A673 (cell line): ENCODE measurements around the gene STIP1. TPM values are rescaled to one million over a fixed set of nuclear protein-coding genes. Genes with fewer than 3 reads are reported as not detected.

Experiments
- BruUV-seq: library from RNA; stranded (reverse); fragments of 400-500 nt; replicated peaks from 2 replicates; lab custom pipeline; 2021; lab: Mats Ljungman, UMichigan
- CTCF ChIA-PET: fragments of 300-600 bp; sonication (Branson Sonifier 250); formaldehyde crosslinking; loops from one replicate; lab custom pipeline; 2022; ENCODE audit warnings: antibody characterized with exemption; lab: Charles Lee
- POLR2A ChIA-PET: fragments of 300-600 bp; sonication (Branson Sonifier 250); formaldehyde crosslinking; loops from one replicate; lab custom pipeline; 2022; ENCODE audit warnings: antibody characterized with exemption; ENCODE audit not compliant: low non-redundant PET; lab: Charles Lee
- DNase-seq: peaks from one replicate; pipeline ENCODE4 v3.0.0-alpha.2; 2015; ENCODE audit warnings: low spot score
- H3K27ac ChIP-seq: fragments of 200-600 bp; sonication (generic); 2 replicates; pipeline ENCODE4 v1.5.1; 2016; ENCODE audit warnings: mixed run types, low read depth, mild to moderate bottlenecking, mixed read lengths, antibody characterized with exemption, low read length; ENCODE audit not compliant: poor library complexity, severe bottlenecking
- H3K27me3 ChIP-seq: fragments of 200-600 bp; sonication (generic); replicated peaks from 2 replicates; pipeline ENCODE4 v1.6.1; 2017; ENCODE audit warnings: mixed run types, low read depth, mild to moderate bottlenecking, mixed read lengths, antibody characterized with exemption, low read length; ENCODE audit not compliant: insufficient read depth, poor library complexity
- H3K36me3 ChIP-seq: fragments of 200-600 bp; sonication (generic); 2 replicates; pipeline ENCODE4 v1.6.1; 2016; ENCODE audit warnings: mixed run types, mild to moderate bottlenecking, mixed read lengths, antibody characterized with exemption, low read length; ENCODE audit not compliant: insufficient read depth, poor library complexity, severe bottlenecking
- H3K4me1 ChIP-seq: fragments of 200-600 bp; sonication (generic); 2 replicates; pipeline ENCODE4 v1.6.1; 2017; ENCODE audit warnings: mixed run types, mild to moderate bottlenecking, mixed read lengths, antibody characterized with exemption, low read length; ENCODE audit not compliant: insufficient read depth, poor library complexity, severe bottlenecking
- H3K4me3 ChIP-seq: fragments of 200-600 bp; sonication (generic); 2 replicates; pipeline ENCODE4 v1.5.1; 2016; ENCODE audit warnings: low read depth, mixed run types, mild to moderate bottlenecking, mixed read lengths, low read length; ENCODE audit not compliant: poor library complexity, severe bottlenecking
- H3K9me3 ChIP-seq: fragments of 200-600 bp; sonication (generic); 2 replicates; pipeline ENCODE4 v1.6.1; 2016; ENCODE audit warnings: mixed run types, low read depth, mild to moderate bottlenecking, mixed read lengths, antibody characterized with exemption, low read length; ENCODE audit not compliant: poor library complexity, severe bottlenecking
- EZH2 ChIP-seq: fragments of 200-600 bp; sonication (generic); IDR thresholded peaks from 2 replicates; pipeline ENCODE4 v1.6.1; 2017; ENCODE audit warnings: borderline replicate concordance, low read depth, mild to moderate bottlenecking, mixed read lengths, antibody characterized with exemption, low read length; ENCODE audit not compliant: poor library complexity, severe bottlenecking
- intact Hi-C: fragments of 100-400 bp; cut with micrococcal nuclease; formaldehyde crosslinking; loops from one replicate; pipeline ENCODE4 v1.10.0; 2022; ENCODE audit not compliant: unreplicated experiment
- total RNA-seq: library from RNA; stranded (reverse); gene quantifications from 2 replicates; pipeline ENCODE4 v1.2.3, GENCODE V29; 2021
- TF ChIP-seq, protein P1 (sequence below): fragments of 300-800, 200-600 bp; sonication (generic); conservative IDR thresholded peaks from 2 replicates; pipeline ENCODE4 v1.5.1; 2017; ENCODE audit warnings: low read depth, mild to moderate bottlenecking, antibody characterized with exemption, low read length, moderate library complexity, mixed read lengths

Gene STIP1
- total RNA-seq, 1 experiment from 2014 or later = 577 TPM

DNA sequence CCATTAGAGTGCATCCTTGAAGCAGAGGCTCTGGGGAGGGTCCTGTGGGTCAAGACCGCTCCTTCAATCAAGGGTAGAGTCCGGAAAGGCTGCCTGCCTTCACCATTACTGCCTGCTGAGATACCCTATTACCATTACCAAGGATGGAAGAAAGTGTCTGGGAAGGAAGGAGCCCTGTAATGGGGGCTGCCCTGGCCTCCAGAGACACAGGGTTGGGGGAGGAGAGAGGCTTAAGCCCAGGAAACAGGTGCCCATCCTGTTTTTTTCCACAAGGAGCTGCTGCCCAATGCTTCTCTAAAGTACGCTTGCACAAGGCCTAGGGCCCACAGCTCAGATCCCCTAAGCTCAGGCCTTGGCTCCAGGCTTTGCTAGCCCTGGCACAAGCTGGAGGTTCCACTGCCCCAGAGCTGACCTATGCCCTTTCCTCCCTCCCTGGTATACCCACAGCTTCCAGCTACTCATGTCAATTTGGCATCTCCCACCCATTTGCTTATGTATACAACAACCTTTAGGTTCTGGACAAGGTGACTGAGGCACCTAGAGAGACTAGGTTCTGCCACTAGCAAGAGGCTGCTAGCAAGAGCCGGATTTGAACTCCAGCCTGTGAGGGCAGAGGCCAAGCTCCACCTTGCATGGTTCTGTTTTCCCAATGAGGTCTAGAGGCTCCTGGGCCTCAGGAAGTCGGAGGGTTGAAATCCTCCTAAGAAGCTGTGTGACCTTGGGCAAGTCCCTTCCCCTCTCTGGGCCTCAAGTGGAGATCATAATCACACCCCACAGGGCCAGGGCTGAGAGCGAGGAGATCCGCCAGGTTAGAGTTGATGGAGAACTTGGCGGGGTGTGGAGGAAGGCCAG is 63.8 kb downstream of the STIP1 start:
- no peak for TF ChIP-seq EZH2
- TF ChIP-seq, protein P1, sequence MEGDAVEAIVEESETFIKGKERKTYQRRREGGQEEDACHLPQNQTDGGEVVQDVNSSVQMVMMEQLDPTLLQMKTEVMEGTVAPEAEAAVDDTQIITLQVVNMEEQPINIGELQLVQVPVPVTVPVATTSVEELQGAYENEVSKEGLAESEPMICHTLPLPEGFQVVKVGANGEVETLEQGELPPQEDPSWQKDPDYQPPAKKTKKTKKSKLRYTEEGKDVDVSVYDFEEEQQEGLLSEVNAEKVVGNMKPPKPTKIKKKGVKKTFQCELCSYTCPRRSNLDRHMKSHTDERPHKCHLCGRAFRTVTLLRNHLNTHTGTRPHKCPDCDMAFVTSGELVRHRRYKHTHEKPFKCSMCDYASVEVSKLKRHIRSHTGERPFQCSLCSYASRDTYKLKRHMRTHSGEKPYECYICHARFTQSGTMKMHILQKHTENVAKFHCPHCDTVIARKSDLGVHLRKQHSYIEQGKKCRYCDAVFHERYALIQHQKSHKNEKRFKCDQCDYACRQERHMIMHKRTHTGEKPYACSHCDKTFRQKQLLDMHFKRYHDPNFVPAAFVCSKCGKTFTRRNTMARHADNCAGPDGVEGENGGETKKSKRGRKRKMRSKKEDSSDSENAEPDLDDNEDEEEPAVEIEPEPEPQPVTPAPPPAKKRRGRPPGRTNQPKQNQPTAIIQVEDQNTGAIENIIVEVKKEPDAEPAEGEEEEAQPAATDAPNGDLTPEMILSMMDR = no peak
- Histone ChIP-seq H3K27me3 (no peaks in the 10 kb centered on the region), H3K4me3 (no peak overlapping the region), H3K4me1 (peaks cover 27% of the 10 kb centered on the region), H3K27ac (no peak overlapping the region), H3K9me3 (no peaks in the 10 kb centered on the region), H3K36me3 (peaks cover 7% of the 10 kb centered on the region)
- intact Hi-C loops = loop anchor here (5.0 kb wide), 1 partner anchor 42 kb away; the partner anchor contains the start of gene FERMT3
- DNase-seq = no peak
- no TSS peak for BruUV-seq
- POLR2A ChIA-PET = no interaction called here
- CTCF ChIA-PET = interaction anchor here (1.1 to 2.0 kb wide), 2 partner anchors 45 to 105 kb away, joined by 4 to 6 read pairs; no protein-coding TSS in a partner anchor

DNA sequence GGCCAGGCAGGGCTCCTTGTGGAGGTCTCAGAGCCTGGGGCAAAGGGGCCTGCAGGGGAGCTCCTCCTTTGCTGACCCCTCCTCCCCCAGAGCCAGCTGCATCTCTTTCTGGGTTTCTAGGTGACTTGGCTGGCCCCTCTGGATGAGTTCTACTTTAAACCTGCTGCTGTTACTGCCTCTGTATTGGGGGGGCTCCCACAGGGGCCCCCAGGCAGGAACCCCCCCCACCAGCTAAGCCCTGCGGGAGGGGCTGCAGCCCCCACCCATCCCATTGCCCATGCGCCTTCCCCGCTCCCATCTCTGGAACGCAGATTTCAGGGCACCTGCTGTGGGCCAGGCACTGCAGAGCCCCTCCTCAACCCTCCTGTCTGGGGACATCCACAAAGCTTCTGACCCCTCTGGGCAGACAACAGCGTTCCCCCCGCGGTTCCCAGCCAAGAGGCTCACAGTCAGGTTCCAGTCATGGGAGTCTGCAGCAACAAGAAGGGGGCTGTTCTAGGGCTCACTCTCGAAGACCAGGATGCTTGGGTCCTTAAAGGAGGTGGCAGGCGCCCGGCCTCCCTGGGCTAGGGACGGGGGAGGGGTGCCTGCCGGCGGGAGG is 64.5 kb downstream of the STIP1 start:
- intact Hi-C loops = no loop called here
- Histone ChIP-seq H3K27ac (peak overlapping the region; percentile 66), H3K4me3 (peak overlapping the region; percentile 79), H3K36me3 (peaks cover 13% of the 10 kb centered on the region), H3K4me1 (peaks cover 27% of the 10 kb centered on the region), H3K9me3 (no peaks in the 10 kb centered on the region), H3K27me3 (no peaks in the 10 kb centered on the region)
- BruUV-seq = no TSS peak
- ChIA-PET POLR2A (interaction anchor here (0.5 kb wide), 1 partner anchor 686 kb away, joined by 3 read pairs; no protein-coding TSS in a partner anchor), CTCF (interaction anchor here (1.1 kb wide), 1 partner anchor 104 kb away, joined by 4 read pairs; no protein-coding TSS in a partner anchor)
- TF ChIP-seq, protein P1 = no peak
- no peak for TF ChIP-seq EZH2
- no peak for DNase-seq

- peak; percentile 74 for DNase-seq
- CTCF ChIA-PET = interaction anchor here (0.6 to 1.7 kb wide), 4 partner anchors 10 to 67 kb away, joined by 3 to 11 read pairs (median 7); partner anchors contain the start of genes PRDX5 and TRMT112
- H3K9me3 ChIP-seq = no peaks in the 10 kb centered on the region
- peak within 1 kb of the TSS; percentile 79 for H3K4me3 ChIP-seq
- no TSS peak for BruUV-seq
- TF ChIP-seq EZH2 = no peak
- TF ChIP-seq, protein P1 = peak; percentile 78
- POLR2A ChIA-PET = no interaction called here
- peaks cover 20% of the 10 kb centered on the region for H3K36me3 ChIP-seq
- peaks cover 27% of the 10 kb centered on the region for H3K4me1 ChIP-seq
- no peaks in the 10 kb centered on the region for H3K27me3 ChIP-seq
- intact Hi-C loops = no loop called here
- peak within 1 kb of the TSS; percentile 68 for H3K27ac ChIP-seq
Observed at GRCh38 chr11:64251016-64251752, 65.2 kb downstream of the STIP1 start, which contains the start of gene PLCB3. TSS of gene PLCB3 (plus strand) at chr11:64251530. CDS start at chr11:64251650, 120 bp downstream.
